SK-N-MC (cell line): ENCODE measurements around the gene LTB4R.

Experiments used
- EZH2 ChIP-seq: fragments of 200-600 bp; sonication (generic); IDR thresholded peaks from one replicate; pipeline ENCODE4 v1.6.1; 2017; ENCODE audit warnings: antibody characterized with exemption
- POLR2AphosphoS5 ChIP-seq: IDR thresholded peaks from 2 replicates; pipeline ENCODE4 v1.6.1; 2012; ENCODE audit warnings: mild to moderate bottlenecking, low read depth, low read length, borderline replicate concordance

GRCh38 chr14:24315243-24315806 is 4.0 kb downstream of the LTB4R start:
- no peak; the same call in 1 of the 2 replicates for TF ChIP-seq POLR2AphosphoS5
- no peak for TF ChIP-seq EZH2
